Sciatic nerve (tissue), 2 donors: ENCODE data around the gene NFYC. TPM values are rescaled to one million over a fixed set of nuclear protein-coding genes. Genes with fewer than 3 reads are reported as not detected.

ENCODE experiments used
- ATAC-seq: fragments of 200-7000 bp; cut with Tn5 transposase; one replicate; pipeline ENCODE4 v1.9.1; 2020; ENCODE audit warnings: mild to moderate bottlenecking, moderate library complexity
- DNase-seq: peaks from one replicate; pipeline ENCODE4 v3.0.0-alpha.2; 2020; ENCODE audit warnings: low spot score
- intact Hi-C: fragments of 100-400 bp; cut with DNase I; formaldehyde crosslinking; loops from one replicate; pipeline ENCODE4 v1.14.2; 2022
- total RNA-seq: library from RNA; stranded (reverse); fragmentation: NEBNext Ultra II Directional; extraction: Animal tissue kit (Norgen Biotek cat#: 25700); gene quantifications from one replicate; pipeline ENCODE4 v1.2.1, GENCODE V29; 2021
- donor health status: DM: no; HTN: no; CAD: no.
- donor health status: DM: no; HTN: no; CAD: no.

Gene NFYC
- 46.7 TPM for total RNA-seq

DNA sequence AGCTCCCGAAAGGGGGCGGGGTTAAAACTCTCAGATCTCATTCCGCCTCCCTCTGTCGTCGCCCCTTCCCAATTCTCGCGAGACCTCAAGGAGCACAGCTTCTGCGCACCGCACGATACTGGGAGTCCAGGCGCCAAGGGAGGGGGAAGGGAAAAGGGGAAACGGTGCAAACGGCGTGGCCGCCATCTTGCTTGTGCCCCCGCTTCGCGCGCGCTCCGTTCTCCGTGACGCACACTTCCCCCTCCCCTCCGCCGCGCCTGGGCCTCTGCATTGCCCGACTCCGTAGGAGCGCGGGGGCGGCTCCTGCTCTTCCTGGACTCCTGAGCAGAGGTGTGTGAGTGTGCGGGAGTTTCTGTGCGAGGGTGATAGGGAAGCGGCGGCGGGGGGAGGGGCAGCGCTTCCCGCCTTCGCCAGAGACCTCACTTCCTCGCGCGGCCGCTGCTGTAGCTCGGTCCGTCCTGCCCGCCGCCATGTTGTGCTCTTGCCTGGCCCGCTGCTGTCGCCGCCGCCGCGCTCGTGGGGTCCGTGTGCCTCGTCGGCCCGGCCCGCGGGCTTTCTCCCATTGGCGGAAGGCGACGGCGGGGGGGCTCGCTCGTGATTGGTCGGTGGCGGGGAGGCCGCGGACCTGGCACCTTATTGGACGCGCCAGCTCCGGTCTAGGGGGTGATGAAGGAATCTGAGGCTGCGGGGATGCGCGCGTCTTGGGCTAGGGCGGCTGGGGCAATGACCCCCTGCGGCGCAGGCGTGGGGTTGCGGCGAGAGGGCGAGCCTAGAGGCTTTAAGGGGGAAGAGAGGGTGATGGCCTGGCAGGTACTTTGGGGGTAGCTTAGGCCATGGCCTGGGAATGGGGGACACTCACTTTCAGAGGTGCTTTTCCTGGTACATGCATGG is at the start of gene NFYC:
NFYC (plus strand) TSS at position 167 of the 891 bp plus-strand sequence. CDS start 47,140 bp downstream, outside the sequence.
- intact Hi-C loops: no loop called here
- DNase-seq (peak; percentile 98), ATAC-seq (peak; percentile 98)

DNA sequence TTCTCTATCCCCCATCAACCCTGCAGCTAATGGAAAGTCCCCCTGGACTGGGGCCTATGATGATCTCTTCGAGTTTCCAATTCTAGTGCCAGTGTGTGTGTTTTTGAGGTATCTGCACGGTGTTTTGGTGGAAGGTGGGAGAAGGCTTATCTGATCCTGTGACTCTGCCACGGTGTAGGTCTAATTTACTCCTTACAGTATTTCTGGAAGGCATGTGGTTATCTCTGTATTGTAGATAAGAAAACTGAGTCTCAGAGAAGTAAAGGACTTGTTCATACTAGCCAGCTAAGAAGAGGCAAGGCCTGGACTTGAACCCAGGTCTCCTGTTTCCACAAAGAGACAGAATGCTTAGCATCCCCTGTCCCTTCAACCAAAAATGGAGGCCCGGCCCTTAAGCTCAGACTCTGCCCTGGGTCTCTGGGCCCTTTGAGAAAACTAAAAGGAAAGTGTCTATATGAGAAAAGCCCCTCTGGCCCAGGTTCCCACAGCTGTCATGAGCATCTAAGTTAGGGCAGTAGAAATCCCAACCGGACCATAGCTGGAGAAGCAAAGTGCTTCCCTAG is 46.3 kb upstream of the NFYC start:
- intact Hi-C loops: no loop called here
- DNase-seq: no peak
- no peak for ATAC-seq

DNA sequence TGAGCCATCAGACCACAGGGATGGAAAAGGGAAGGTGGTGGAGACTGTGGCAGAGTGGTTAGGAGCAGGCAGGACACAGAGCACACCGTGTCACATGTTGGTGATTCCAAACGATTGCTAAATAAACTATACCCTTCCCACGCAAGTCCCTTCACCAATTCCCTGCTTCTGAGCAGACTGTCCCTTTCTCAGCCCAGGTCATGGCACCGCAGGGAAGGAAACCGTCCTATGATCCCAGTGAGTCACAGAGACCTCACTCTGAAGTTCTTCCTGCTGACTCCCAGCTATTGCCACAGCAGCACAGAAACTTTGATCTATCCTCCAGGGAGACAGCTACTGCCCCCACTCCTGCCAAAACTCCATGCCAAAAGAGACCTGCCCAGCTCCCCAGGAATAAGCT is 45.2 kb upstream of the NFYC start:
- intact Hi-C loops: no loop called here
- no peak for DNase-seq
- ATAC-seq: no peak

DNA sequence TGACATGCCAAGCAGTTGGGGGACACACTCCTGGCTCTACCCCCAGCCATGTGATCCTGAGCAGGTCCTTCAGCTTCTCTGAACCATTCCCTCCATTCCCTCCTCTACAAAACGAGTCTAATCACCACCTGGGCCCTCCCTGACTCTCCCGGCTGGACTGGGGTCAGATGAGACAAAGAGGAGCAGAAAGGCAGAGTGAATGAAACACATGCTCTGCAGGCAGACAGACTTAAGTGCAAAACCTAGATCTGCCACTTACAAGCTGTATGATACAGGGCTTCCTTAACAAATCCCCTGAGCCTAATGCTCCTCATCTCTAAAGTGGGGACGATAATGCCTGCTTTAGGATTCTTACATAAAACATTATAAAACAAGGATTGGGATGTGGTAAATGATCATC is 43.3 kb upstream of the NFYC start:
- intact Hi-C loops: no loop called here
- DNase-seq (no peak), ATAC-seq (no peak)

DNA sequence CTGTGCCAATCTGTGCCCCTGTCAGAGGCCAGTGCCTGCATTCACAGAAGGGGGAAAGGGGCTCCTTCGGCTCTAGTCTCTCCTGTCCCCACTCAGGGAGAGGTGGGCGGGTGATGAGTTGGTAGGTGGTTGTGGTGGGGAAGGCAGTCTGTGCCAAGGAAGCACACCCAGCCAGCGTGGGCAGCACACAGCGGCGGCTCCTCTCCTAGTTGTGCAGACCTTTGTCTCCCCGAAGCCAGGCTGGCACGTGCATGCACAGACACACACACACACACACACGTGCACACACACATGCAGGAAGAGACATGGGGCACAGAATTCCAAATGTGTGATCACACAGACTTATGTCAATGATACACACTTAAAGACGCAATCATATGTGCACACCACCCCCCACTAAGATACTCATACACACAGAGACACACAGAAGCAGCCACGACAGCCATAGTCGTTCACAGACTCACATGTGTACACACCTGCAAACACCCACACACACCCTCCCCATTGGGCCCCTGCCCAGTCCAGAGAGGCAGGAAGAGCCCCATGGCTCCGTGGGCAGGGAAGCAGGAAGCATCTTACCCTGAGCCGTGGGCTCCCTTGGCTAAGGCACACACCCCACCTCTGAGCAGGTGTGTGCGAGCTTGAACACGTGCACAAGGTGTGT is 42.4 kb upstream of the NFYC start:
- ATAC-seq (no peak), DNase-seq (no peak)
- intact Hi-C loops: no loop called here

DNA sequence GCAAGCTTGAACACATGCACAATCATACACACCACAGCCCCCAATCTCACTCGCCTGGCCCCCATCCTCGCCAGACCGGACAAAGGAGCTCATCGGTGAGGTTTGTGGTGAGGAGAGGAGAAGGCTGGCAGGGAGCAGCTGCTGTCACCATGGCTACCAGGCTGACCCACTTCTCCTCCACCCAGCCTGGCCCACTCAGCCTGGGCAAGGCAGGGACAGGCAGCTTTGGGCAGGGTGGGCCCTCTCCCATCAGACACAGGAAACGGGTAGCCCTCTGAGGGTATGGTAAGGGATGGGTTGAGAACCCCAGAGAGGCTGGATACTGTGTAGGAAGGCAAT is 41.9 kb upstream of the NFYC start:
- no peak for ATAC-seq
- no peak for DNase-seq
- intact Hi-C loops: no loop called here

DNA sequence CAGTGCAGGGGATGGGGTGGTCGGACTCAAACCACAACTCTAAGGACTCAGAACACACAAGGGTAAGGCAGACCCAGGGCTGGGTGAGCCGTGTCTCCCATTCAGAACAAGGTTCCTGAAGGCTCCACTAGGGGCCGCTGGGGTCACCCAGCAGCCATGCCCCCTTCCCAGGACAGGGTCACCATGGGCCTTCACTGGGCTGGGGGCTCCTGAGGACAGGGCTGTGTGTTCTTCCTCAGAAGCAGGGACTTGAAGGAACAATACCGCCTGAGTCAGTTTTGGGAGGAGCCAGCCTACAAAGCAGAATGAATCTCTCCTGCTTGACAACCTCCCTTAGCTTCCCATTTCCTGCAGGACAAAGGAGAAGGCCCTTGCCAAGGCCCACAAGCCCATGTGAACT is 41.4 kb upstream of the NFYC start:
- DNase-seq: no peak
- intact Hi-C loops: no loop called here
- ATAC-seq: no peak

DNA sequence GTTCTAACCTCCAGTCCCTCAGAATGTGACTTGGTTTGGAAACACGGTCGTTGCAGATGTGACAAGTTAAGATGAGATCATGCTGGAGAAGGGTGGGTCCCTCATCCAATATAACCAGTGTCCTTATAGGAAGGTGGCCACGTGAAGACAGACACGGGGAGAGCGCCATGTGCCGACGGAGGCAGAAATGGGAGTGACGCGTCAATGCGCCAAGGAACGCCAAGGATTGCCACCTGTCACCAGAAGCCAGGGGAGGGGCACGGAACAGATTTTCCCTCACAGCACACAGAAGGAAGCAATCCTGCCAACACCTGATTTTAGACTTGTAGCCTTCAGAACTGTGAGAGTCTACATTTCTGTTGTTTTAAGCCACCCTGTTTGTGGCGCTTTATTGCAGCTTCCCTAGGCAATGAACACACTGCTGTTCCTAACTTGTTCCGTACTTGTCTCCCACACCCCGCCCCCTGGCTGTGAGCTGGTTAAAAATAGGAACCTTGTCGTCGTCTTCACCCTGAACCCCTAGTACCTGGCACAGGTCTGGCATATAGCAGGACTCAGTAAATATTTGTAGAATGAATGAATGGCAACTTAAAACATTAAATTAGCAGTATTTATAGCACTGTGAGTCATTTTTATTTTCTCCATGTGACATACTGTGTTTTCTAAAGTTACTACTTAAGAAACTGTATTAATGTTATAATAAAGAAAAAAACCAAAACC is 40.2 kb upstream of the NFYC start:
- no peak for DNase-seq
- ATAC-seq: no peak
- intact Hi-C loops: no loop called here

DNA sequence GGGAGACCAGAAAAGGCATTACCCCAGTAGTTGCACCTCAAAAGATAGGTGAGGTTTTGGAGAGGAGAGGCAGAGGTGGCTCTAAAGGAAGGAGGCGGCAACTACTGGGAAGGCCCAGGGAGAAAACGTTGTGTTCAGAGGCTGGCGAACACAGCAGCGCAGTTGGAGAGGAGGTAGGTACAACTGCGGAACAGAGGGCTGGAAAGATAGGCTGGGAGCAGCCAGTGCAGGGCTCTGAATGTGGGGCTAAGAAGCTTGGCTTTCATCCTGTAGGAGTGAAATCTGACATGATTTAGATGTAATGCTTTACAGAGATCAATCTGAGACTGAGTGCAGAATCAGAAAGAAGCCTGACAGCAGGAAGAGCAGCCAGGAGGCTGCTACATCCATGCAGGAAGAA is 39.0 kb upstream of the NFYC start:
- DNase-seq (no peak), ATAC-seq (no peak)
- intact Hi-C loops: no loop called here

DNA sequence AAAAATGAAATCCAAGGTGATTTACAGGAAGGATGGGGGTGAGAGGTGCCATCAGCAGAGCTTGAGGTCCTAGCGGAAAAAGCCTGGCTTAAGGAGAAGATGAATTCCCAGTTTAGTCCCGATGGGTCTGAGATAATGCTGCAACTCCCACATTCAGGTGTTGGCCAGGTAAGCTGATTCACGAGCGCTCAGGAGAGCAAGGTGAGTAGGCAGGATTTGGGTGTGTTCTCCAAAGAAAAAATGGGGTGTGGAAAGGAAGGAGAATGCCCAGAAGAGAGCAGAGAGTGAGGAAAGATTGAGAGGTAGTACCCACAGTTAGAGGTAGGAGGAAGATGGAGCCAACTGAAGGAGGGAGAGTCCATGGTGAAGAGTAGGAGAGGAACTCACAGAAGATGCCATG is 38.5 kb upstream of the NFYC start:
- DNase-seq: no peak
- no peak for ATAC-seq
- intact Hi-C loops: no loop called here

DNA sequence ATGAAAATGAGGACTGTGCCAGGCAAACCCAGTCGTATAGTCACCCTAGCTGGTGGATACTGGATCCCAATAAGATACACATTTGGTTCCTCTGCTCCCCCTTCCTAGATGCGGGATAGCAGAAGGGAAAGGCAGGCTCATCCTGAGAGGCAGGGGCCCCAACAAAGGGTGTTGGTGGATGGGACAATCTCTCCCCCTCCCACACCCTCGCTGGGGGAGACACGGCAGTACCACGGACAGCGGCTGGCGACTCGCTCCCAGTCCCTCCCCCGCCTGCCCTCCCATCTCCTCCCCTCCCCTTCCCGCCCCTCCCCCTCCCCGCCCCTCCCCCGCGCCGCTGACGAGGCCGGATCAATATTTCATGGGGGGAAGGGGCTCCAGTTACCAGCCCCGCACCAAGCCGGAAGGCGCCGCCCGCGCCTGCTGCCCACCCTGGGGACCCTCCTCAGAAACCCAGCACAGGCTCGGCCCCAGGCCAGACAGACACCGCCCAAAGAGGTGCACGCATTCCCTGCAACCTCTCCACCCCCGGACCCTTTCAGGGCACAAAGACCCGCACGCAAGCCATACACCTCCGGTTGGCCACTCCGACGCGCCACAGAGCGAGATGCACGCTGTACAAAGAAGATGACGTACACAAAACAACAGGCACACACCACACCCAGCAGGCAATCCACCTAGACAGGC is 37.5 kb upstream of the NFYC start:
- intact Hi-C loops: no loop called here
- DNase-seq (no peak), ATAC-seq (no peak)

DNA sequence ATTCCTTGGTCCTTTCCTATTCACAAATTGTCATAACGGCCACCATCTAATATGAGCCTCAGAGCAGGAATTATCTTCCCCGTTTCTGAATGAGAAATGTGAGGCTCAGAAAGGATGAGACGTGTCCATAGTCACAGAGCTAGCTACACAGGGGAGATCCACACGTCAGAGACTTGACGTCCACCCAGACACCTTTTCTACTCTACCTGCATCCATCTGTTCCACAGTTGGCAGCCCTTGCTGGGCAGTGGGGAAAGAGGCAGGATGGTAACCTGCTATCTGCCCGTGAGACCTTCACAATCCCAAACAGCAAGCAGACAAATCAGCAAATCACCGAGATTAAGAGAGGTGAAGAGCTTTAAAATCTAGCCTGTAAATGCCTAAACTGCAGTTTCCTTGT is 34.5 kb upstream of the NFYC start:
- ATAC-seq: no peak
- intact Hi-C loops: no loop called here

DNA sequence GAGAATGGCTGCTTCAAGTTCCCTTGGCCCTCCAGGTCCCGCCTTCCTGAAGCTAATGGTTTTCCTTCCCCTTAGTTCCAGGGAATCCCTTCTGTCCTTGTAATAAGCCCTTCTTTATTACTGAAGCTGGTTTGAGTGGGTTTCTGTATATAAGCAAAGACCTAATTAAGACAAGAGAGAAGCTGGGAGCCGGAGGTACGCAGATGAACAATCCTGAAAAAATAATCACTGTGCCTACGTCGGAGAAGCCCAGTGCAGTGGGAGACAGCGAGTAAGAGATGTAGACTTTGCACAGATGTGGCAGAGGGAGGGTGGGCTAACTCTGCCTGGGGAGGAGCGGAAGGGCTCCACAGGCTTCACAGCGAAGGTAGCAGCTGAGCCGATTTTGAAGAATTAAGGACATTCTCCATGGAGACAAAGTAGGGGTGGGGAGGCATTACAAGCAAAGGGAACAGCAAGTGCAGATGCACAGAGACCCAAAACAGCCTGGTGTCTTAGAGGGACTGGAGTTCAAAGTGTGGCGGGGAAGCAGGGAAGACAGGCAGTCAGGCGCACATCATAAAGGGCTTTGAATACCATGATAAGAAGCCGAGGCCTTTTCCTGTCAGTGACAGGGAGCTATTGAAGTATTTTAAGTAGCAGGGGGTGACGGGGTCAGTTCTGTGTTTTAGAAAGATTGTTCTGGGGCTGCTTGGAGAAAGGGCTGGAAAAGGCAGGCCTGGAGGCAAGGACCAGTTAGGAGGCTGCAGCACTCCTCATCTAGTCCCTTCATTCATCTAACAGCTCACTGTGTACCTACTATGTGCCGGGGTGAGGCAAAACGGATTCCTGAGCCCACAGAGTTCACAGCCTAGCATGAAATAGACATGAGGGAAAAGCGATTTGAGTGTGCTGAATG is 32.5 kb upstream of the NFYC start:
- intact Hi-C loops: no loop called here
- ATAC-seq (no peak), DNase-seq (no peak)

More for the DNA sequence above, 34.5 kb upstream of the NFYC start:
- no peak for DNase-seq

DNA sequence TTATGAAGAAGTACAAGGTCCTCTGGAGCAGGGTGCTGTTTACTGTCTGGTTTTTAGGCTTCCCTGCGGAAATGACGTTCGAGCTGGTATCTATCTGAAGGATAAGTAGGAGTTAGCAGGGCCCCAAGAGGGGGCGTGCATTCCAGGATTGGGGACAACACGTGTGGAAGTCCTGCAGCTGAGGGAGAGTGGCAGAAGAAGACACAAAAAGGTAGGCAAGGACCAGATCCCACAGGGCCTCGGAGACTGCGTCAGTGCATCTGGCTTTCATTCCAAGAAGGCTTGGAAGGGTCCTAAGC is 31.9 kb upstream of the NFYC start:
- intact Hi-C loops: no loop called here
- ATAC-seq (no peak), DNase-seq (no peak)

DNA sequence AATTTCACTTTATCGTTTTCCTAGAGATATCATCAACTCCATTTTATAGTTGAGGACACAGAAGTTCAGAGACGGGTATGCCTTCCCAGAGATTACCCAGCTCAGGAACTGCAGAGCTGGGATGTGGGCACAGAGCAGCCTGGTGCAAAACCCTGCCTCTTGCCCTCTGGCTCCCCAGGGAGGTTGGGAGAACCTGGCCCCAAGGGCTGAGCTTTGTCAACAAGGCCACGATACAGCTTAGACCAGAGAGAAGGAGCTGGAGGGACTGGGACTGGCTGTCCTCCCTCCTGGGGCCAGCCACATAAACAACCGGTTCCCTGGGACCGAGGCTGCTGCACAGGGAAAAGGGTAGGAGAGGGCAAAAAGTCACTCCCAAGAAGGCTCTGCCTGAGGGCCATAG is 29.8 kb upstream of the NFYC start:
- DNase-seq: no peak
- ATAC-seq: no peak
- intact Hi-C loops: no loop called here

DNA sequence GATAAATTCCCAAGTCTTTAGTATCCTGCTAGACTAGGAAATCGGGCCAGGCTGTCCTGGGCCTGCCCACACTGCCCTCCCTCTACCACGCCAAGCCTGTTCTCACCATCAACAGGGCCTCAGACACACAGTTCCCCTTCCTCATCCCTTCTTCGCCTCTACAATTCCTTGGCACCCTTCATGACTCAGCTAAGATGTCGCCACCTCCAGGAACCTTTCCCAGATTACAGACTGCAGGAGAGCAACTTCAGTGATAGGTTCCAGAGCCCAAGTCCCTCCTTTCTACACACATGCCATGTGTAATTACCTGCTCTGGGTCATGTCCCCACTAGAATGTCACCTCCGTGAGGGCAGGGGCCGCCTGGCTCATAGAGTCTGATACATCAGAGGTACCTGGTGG is 29.4 kb upstream of the NFYC start:
- intact Hi-C loops: no loop called here
- ATAC-seq: no peak
- DNase-seq: no peak

DNA sequence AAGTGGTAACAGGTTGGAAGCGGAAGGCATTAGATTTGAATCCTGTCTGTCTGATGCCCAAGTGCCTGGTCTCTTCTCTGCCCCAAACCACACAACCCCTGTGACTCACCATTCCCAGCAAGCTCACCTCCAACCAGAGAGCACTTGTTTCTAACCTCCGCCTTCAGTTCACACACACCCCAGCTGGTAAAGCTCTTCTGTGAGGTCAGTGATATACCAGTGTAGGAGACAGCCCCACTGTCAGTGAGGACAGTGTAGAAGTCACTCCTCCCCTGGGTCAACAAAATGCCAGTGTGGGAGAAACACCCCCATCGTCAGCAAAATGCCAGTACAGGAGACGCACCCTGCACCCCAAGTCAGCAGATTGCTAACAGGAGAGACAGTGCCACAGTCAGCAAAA is 28.6 kb upstream of the NFYC start:
- intact Hi-C loops: no loop called here
- ATAC-seq (no peak), DNase-seq (no peak)

DNA sequence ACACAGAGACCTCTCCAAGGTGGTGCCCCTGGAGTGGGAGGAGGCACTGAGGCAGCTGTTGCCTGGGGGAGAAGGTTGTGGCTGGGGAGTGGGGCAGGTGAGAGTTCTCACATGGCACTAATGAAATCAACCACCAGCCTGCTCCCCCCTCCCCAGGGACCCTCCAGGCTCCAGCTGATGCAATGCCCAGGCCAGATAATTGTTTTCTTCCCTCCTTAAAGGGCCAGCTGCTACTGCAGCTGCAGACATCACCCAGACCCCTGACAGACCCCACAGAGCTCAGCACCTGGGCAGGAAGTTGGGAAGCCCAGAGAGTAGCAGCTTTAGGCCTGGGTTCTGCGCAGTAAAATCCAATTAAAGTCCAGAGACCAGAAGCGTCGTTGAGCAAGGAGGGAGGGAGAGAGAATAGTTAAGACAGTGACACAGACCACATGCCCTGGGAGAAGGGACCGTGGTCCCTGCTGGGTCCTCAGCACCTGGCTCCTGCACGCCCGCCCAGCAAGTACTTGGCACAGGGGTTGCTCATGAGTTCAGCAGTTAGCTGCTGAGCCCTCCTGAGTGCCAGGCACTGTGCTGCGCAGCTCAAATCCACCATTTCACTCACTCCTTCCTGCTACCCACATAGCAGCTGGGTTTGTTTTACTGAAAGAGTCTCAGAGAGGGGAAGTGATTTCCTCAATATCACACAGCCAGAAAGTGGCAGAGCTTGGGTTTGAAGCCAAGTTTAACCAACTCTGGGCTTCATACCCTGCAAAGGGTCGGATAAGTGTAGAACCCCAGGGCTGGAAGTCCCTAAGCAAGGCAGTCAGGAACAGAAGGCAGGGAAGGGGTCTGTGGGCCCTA is 28.0 kb upstream of the NFYC start:
- ATAC-seq: no peak

More for the DNA sequence above, 28.0 kb upstream of the NFYC start:
- intact Hi-C loops: no loop called here
- no peak for DNase-seq
